CD14-positive monocyte (primary cell): ENCODE results near the gene RBM17. TPM values are rescaled to one million over a fixed set of nuclear protein-coding genes. Genes with fewer than 3 reads are reported as not detected.

Experiments
- DNase-seq, 3 donors: peaks; one replicate each; pipeline ENCODE4 v3.0.0-alpha.2; 2011 to 2022
- H2AFZ ChIP-seq: 2 replicates; pipeline ENCODE4 v1.6.0; 2012; ENCODE audit warnings: mild to moderate bottlenecking, low read depth, low read length, inconsistent platforms; ENCODE audit not compliant: insufficient read depth, poor library complexity, severe bottlenecking
- H3K27ac ChIP-seq, 2 donors: 1 replicate in 1 of 2; 2 replicates in 1 of 2; pipeline ENCODE4 v1.5.1; 2012 to 2013; ENCODE audit warnings: low read length in 2 of 2, control low read depth in 1 of 2, inconsistent platforms in 1 of 2, low read depth in 1 of 2, mild to moderate bottlenecking in 1 of 2
- H3K27me3 ChIP-seq, 2 donors: one replicate each; pipeline versions ENCODE4 v1.6.0 to v1.6.1; 2011 to 2013; ENCODE audit warnings: low read length in 2 of 2; ENCODE audit not compliant: control insufficient read depth in 2 of 2, insufficient read depth in 2 of 2
- H3K36me3 ChIP-seq, 2 donors: replicated peaks in 1 of 2; 1 replicate in 1 of 2; 2 replicates in 1 of 2; pipeline versions ENCODE4 v1.5.1 to v1.6.1; 2012 to 2013; ENCODE audit warnings: low read length in 2 of 2, control low read depth in 1 of 2, inconsistent platforms in 1 of 2, mild to moderate bottlenecking in 1 of 2; ENCODE audit not compliant: insufficient read depth in 2 of 2, control insufficient read depth in 1 of 2
- H3K4me1 ChIP-seq, 2 donors: 1 replicate in 1 of 2; 2 replicates in 1 of 2; pipeline versions ENCODE4 v1.5.1 to v1.6.1; 2012 to 2013; ENCODE audit warnings: low read length in 2 of 2, control low read depth in 1 of 2, inconsistent platforms in 1 of 2, mild to moderate bottlenecking in 1 of 2, moderate library complexity in 1 of 2; ENCODE audit not compliant: insufficient read depth in 2 of 2, control insufficient read depth in 1 of 2
- H3K4me2 ChIP-seq: replicated peaks from 2 replicates; pipeline ENCODE3; 2012; ENCODE audit warnings: low read length, moderate library complexity, mild to moderate bottlenecking; ENCODE audit not compliant: poor library complexity, severe bottlenecking; ENCODE audit errors: extremely low read depth
- H3K4me3 ChIP-seq, 3 experiments: fragments of 200-600 bp in 1 of 3; sonication (generic) in 1 of 3; replicated peaks in 1 of 3; 1 replicate in 2 of 3; 2 replicates in 1 of 3; pipeline ENCODE4 v1.5.1; 2011 to 2013; ENCODE audit warnings: low read length in 3 of 3, mild to moderate bottlenecking in 3 of 3, control low read depth in 2 of 3, low read depth in 2 of 3, inconsistent platforms in 1 of 3, moderate library complexity in 1 of 3
- H3K79me2 ChIP-seq: 2 replicates; pipeline ENCODE4 v1.6.0; 2012; ENCODE audit warnings: mild to moderate bottlenecking, control low read depth, inconsistent platforms, low read length, moderate library complexity; ENCODE audit not compliant: insufficient read depth
- H3K9ac ChIP-seq: 2 replicates; pipeline ENCODE4 v1.6.0; 2017; ENCODE audit warnings: low read length, mild to moderate bottlenecking; ENCODE audit not compliant: insufficient read depth, poor library complexity, severe bottlenecking
- H3K9me3 ChIP-seq, 2 donors: replicated peaks in 1 of 2; 1 replicate in 1 of 2; 2 replicates in 1 of 2; pipeline versions ENCODE4 v1.5.1 to v1.6.1; 2012 to 2013; ENCODE audit warnings: low read length in 2 of 2, control low read depth in 1 of 2; ENCODE audit not compliant: control insufficient read depth in 1 of 2, insufficient read depth in 1 of 2
- H4K20me1 ChIP-seq: 2 replicates; pipeline ENCODE4 v1.6.0; 2012; ENCODE audit warnings: mild to moderate bottlenecking, low read length, control low read depth, moderate library complexity; ENCODE audit not compliant: insufficient read depth
- H3K27ac Mint-ChIP-seq, 7 donors: one replicate each; pipeline ENCODE4 v1.8.0; 2020; ENCODE audit warnings: mild to moderate bottlenecking in 7 of 7, mixed read lengths in 7 of 7, moderate library complexity in 6 of 7, inconsistent platforms in 2 of 7
- H3K27me3 Mint-ChIP-seq, 3 donors: one replicate each; pipeline ENCODE4 v1.8.0; 2021 to 2022; ENCODE audit warnings: low read depth in 3 of 3, mild to moderate bottlenecking in 3 of 3, mixed read lengths in 3 of 3, moderate library complexity in 3 of 3, inconsistent platforms in 1 of 3
- H3K36me3 Mint-ChIP-seq, 2 donors: one replicate each; pipeline ENCODE4 v1.8.0; 2020; ENCODE audit warnings: mixed read lengths in 2 of 2, inconsistent platforms in 1 of 2, mild to moderate bottlenecking in 1 of 2
- H3K4me1 Mint-ChIP-seq: one replicate; pipeline ENCODE4 v1.8.0; 2020; ENCODE audit warnings: mild to moderate bottlenecking, mixed read lengths
- H3K4me3 Mint-ChIP-seq, 2 donors: one replicate each; pipeline ENCODE4 v1.8.0; 2020; ENCODE audit warnings: mild to moderate bottlenecking in 2 of 2, mixed read lengths in 2 of 2, moderate library complexity in 1 of 2
- H3K9me3 Mint-ChIP-seq, 7 donors: one replicate each; pipeline ENCODE4 v1.8.0; 2020 to 2022; ENCODE audit warnings: mixed read lengths in 7 of 7, mild to moderate bottlenecking in 6 of 7, moderate library complexity in 6 of 7, inconsistent platforms in 2 of 7
- WGBS: methylation state at CpG from one replicate; pipeline ENCODE4 v1.1.5; 2013; ENCODE audit warnings: missing lambda C conversion rate; ENCODE audit not compliant: insufficient coverage; 5-methylcytosine and 5-hydroxymethylcytosine counted together
- intact Hi-C, 2 donors: fragments of 100-400 bp; cut with micrococcal nuclease; formaldehyde crosslinking; loops; one replicate each; pipeline versions ENCODE4 v1.15.0 to v1.15.1; 2023
- polyA plus RNA-seq, 3 donors: library from polyadenylated mRNA; depleted of rRNA in 1 of 3; unstranded in 2 of 3; stranded (reverse) in 1 of 3; fragments of 300-500 nt in 2 of 3; fragments of >200 nt in 1 of 3; fragmentation: Illumina TruSeq in 2 of 3; gene quantifications; 1 replicate in 2 of 3; 2 replicates in 1 of 3; pipeline ENCODE4 v1.2.3, GENCODE V29; 2012 to 2021
- TF ChIP-seq, protein P1 (sequence below): fragments of 200-600 bp; IDR thresholded peaks from one replicate; pipeline ENCODE4 v1.8.0; 2022; ENCODE audit warnings: antibody characterized with exemption, mild to moderate bottlenecking

Gene RBM17
- polyA plus RNA-seq, 3 donors, result 37.2 to 51.4 (median 44.5) TPM

DNA sequence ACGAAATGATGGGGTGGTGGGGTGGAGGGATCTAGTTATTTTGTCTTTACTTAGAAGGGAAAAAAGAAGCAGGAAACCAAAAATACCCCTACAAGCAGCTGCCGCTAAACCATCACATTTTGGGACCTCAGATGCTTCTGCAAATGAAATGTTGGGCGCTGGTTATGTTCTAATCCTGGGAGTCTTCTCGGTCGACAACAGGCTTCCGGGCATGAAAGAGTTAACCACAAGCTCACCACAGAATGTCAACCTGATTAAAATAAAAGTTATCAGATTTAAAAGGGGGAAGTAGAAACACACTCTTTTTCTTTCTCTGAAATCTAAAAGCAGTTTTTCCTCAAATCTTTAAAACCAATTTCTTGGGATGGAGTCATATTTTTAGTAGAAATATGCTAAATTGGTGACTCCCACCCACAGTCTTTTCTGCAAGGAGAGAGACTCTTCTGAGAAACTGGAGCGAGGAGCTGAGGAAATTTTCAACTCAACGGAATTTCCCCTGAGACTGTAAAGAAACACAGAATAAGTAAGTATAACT is 43.5 kb upstream of the RBM17 start:
- H3K27ac Mint-ChIP-seq, result peak overlapping the region in 1 of 7 donors; percentile 26
- H3K4me3 Mint-ChIP-seq, result peak overlapping the region in 1 of 2 donors; percentile 6
- TF ChIP-seq, protein P1, sequence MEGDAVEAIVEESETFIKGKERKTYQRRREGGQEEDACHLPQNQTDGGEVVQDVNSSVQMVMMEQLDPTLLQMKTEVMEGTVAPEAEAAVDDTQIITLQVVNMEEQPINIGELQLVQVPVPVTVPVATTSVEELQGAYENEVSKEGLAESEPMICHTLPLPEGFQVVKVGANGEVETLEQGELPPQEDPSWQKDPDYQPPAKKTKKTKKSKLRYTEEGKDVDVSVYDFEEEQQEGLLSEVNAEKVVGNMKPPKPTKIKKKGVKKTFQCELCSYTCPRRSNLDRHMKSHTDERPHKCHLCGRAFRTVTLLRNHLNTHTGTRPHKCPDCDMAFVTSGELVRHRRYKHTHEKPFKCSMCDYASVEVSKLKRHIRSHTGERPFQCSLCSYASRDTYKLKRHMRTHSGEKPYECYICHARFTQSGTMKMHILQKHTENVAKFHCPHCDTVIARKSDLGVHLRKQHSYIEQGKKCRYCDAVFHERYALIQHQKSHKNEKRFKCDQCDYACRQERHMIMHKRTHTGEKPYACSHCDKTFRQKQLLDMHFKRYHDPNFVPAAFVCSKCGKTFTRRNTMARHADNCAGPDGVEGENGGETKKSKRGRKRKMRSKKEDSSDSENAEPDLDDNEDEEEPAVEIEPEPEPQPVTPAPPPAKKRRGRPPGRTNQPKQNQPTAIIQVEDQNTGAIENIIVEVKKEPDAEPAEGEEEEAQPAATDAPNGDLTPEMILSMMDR, result no peak
- H3K27ac ChIP-seq, result no peak overlapping the region
- no CpG with 5 or more reads among the region's 8 CpGs for WGBS
- peaks cover 0 to 3% (median 0%) of the 10 kb centered on the region in 7 donors for H3K9me3 Mint-ChIP-seq
- H3K4me1 Mint-ChIP-seq, result peaks cover 20% of the 10 kb centered on the region
- H3K79me2 ChIP-seq, result no peaks in the 10 kb centered on the region
- H3K9ac ChIP-seq, result no peak overlapping the region
- H3K4me3 ChIP-seq, result no peak overlapping the region
- H3K4me1 ChIP-seq, result peaks cover 11 to 14% of the 10 kb centered on the region in 2 donors
- no peak overlapping the region for H3K4me2 ChIP-seq
- no peak for DNase-seq
- no peaks in the 10 kb centered on the region for H4K20me1 ChIP-seq
- no peaks in the 10 kb centered on the region for H3K27me3 ChIP-seq
- no peaks in the 10 kb centered on the region for H3K36me3 Mint-ChIP-seq
- H3K9me3 ChIP-seq, result no peaks in the 10 kb centered on the region
- H3K36me3 ChIP-seq, result no peaks in the 10 kb centered on the region
- no peak overlapping the region for H2AFZ ChIP-seq
- intact Hi-C loops, result no loop called here
- peaks cover 1 to 10% (median 5%) of the 10 kb centered on the region in 3 donors for H3K27me3 Mint-ChIP-seq

DNA sequence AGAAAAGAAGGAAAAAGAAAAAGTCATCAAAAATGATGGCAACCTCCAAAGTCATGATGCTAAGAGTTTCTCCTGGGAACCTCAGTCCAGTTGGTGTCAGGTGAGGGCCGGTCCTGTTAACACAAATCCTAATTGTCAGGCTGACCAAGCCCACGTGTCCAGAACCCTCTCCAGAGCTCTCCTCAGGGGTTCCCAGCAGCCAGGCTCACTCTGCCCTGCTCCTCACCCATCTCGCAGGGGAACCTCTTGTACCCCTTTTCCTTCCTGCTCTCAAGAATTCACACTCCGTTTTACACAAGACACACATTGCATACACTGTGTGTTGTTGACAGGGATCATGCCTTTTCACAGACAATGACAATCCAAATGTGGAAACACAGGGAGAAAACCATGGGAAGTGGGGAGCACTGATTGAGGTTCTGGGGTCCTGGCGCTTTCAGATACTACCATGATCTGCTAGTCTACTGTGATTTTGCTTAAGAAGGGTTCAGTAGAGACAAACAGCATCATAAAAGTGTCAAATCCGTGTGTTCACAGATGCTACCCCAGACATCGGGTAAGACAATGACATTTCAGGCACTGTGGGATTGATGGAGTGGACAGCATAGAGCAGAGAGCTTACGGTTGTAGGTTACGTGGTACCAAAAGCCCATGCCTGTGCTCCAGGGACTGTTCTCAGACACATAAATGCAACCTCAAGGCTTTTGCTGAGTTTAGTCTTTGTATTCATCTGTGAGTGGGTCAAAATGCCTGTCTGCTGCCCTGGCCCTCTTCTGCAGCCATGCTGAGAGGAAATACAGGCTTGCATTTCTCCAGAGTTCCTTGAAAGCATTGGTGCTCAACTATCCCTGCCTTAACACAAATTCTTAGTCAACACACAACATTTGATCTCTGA is 42.7 kb upstream of the RBM17 start:
- Histone ChIP-seq H3K4me3 (no peak overlapping the region), H3K4me2 (no peak overlapping the region), H3K9ac (no peak overlapping the region), H2AFZ (no peak overlapping the region), H3K27me3 (no peaks in the 10 kb centered on the region), H3K79me2 (no peaks in the 10 kb centered on the region), H3K4me1 (peaks cover 16 to 18% of the 10 kb centered on the region in 2 donors), H4K20me1 (no peaks in the 10 kb centered on the region), H3K27ac (no peak overlapping the region), H3K36me3 (no peaks in the 10 kb centered on the region), H3K9me3 (no peaks in the 10 kb centered on the region)
- intact Hi-C loops, result no loop called here
- no peak for DNase-seq
- H3K27ac Mint-ChIP-seq, result no peak overlapping the region
- peaks cover 27% of the 10 kb centered on the region for H3K4me1 Mint-ChIP-seq
- TF ChIP-seq, protein P1, result no peak
- no peaks in the 10 kb centered on the region for H3K36me3 Mint-ChIP-seq
- no peak overlapping the region for H3K4me3 Mint-ChIP-seq
- peaks cover 0 to 3% (median 0%) of the 10 kb centered on the region in 7 donors for H3K9me3 Mint-ChIP-seq
- peaks cover 1 to 12% (median 6%) of the 10 kb centered on the region in 3 donors for H3K27me3 Mint-ChIP-seq
- 79% methylated on average over 7 of the region's 9 CpGs for WGBS
